ENCODE data around the gene RAB7B.
"Not testable (repeated sequence)": the region's sequence is repeated elsewhere in the genome, so short reads cannot be mapped to it uniquely, and the experiment has no call there.

RAB7B gene

GRCh38 chr1:206002871-206003801 is at the start of gene RAB7B:
RAB7B (minus strand) TSS chr1:206003395; CDS start chr1:205994135, 9,260 bp downstream.
- DNase-seq (ENCODE audit: low read depth) = no peak

GRCh38 chr1:206052231-206052865 is 49.2 kb upstream of the RAB7B start:
- DNase-seq (ENCODE audit: low read depth) = not testable (repeated sequence)

GRCh38 chr1:206050655-206051235 is 47.5 kb upstream of the RAB7B start:
- DNase-seq (ENCODE audit: low read depth) = no peak

- no peak for DNase-seq (ENCODE audit: low read depth)
Measured at GRCh38 chr1:206049919-206050600, 46.9 kb upstream of the RAB7B start.

GRCh38 chr1:206049293-206049692 is 46.1 kb upstream of the RAB7B start:
- no peak for DNase-seq (ENCODE audit: low read depth)

GRCh38 chr1:206048582-206048981 is 45.4 kb upstream of the RAB7B start:
- no peak for DNase-seq (ENCODE audit: low read depth)

- no peak for DNase-seq (ENCODE audit: low read depth)
Measured at GRCh38 chr1:206047271-206047670, 44.1 kb upstream of the RAB7B start.

GRCh38 chr1:206041640-206042039 is 38.4 kb upstream of the RAB7B start:
- DNase-seq (ENCODE audit: low read depth) = no peak

- no peak for DNase-seq (ENCODE audit: low read depth)
Measured at GRCh38 chr1:206040328-206040727, 37.1 kb upstream of the RAB7B start.

GRCh38 chr1:206039046-206039973 is 36.1 kb upstream of the RAB7B start:
- DNase-seq (ENCODE audit: low read depth) = no peak

- DNase-seq (ENCODE audit: low read depth) = no peak
Measured at GRCh38 chr1:206037581-206037980, 34.4 kb upstream of the RAB7B start.

- no peak for DNase-seq (ENCODE audit: low read depth)
Measured at GRCh38 chr1:206036663-206037455, 33.7 kb upstream of the RAB7B start.

GRCh38 chr1:206035027-206035426 is 31.8 kb upstream of the RAB7B start:
- no peak for DNase-seq (ENCODE audit: low read depth)

- no peak for DNase-seq (ENCODE audit: low read depth)
Measured at GRCh38 chr1:206032380-206033140, 29.4 kb upstream of the RAB7B start.

- peak; percentile 34 for DNase-seq (ENCODE audit: low read depth)
Measured at GRCh38 chr1:206030714-206031113, 27.5 kb upstream of the RAB7B start.

GRCh38 chr1:206030191-206030590 is 27.0 kb upstream of the RAB7B start:
- DNase-seq (ENCODE audit: low read depth) = no peak

GRCh38 chr1:206029484-206029883 is 26.3 kb upstream of the RAB7B start:
- no peak for DNase-seq (ENCODE audit: low read depth)

- no peak for DNase-seq (ENCODE audit: low read depth)
Measured at GRCh38 chr1:206025283-206025820, 22.2 kb upstream of the RAB7B start.

- no peak for DNase-seq (ENCODE audit: low read depth)
Measured at GRCh38 chr1:206023695-206024094, 20.5 kb upstream of the RAB7B start, which contains the start of gene CTSE. CTSE (minus strand) TSS chr1:206023895; CDS start chr1:206023791, 104 bp downstream.

Measured in stimulated activated CD8-positive, alpha-beta memory T cell treated with anti-CD3 and anti-CD28 coated beads, Interleukin-15, amount 100 ng/mL, for 1 hour (primary cell).